HPDE6-E6E7 (cell line): Measurements from ENCODE around the gene SPSB4.
A peak's percentile ranks its signal among the peaks of the same experiment; 100 is the strongest.
"Not testable (repeated sequence)": the region's sequence is repeated elsewhere in the genome, so short reads cannot be mapped to it uniquely, and the experiment has no call there.

Experiments
- DNase-seq: peaks from one replicate; pipeline ENCODE4 v3.0.0; 2011; ENCODE audit warnings: missing footprints; ENCODE audit errors: extremely low spot score

Gene SPSB4

DNA sequence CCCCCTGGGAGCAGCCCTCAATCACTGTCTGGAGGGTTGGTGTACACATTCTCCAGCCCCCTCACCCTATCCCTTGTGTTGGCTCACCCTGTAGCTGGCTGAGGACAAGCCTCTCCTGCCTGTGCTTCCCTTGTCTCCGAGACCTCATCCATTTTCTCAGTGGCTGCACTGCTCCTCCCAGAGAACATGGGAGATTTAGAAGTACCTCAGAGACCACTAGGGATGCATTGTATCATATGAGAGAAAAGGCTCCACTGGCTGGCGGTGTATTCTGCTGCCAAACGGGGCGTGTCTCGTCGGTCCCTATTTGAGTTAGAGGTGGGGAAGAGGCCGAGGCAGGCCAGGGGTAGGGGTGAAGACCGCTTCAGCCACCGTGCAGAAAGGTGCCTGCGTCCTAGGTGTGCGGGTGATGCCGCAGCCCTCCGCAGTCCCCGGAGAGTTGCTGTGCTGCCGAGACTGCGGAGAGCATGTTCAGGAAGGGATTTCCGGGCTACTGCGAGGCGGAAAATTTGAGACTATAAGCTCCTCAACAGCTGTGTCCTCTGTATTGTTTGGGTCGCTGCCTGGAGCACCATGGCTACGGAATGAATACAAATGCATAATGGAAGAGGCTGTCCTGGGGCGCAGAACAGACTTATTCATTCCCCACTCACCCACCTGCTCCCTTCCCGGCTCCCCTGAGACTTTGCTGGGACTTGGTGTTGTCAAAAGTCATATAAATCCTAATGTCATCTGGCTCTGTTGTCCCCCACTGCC lies 43.8 kb downstream of the SPSB4 start:
- DNase-seq = no peak

DNA sequence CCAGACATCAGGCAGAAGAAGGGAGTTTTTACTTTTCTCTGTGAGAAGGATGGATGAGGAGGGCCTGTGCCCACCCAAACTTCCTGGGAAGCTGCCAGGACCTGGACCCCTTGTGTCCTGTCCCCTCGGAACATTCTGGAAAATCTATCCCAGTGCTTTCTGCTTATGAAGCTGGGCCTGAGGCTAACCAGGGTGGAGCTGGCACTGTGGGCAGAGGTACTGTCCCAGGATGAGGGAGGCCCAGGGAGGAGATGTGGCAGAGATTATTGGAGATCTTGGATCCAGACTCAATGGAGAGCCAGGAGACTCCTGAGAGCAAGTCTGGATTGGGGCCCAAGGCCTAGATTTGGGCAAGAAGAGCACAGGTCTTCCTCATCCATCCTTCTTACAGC lies 44.4 kb downstream of the SPSB4 start:
- no peak for DNase-seq

DNA sequence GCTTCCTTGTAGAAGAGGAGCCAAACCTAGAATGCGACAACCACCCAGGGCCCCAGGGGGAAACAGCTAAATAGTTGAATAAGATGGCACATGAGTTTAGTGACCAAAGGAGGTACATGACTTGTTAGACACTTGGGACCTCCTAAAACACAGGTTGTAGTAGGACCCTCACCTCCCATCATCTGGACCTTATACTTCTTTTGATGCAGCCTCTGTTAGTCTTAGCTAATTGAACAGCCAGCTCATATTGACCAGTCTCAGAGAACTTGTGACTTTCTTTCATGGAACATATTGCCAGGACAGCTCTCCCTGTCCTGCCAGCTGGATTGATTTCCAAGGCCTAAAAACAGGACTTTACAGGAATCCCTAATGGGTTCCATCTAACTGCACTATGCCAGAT lies 45.0 kb downstream of the SPSB4 start:
- DNase-seq = no peak

- no peak for DNase-seq
Observed at GRCh38 chr3:141096981-141097380, 45.8 kb downstream of the SPSB4 start.

- DNase-seq = no peak
Observed at GRCh38 chr3:141100112-141100511, 49.0 kb downstream of the SPSB4 start.

DNA sequence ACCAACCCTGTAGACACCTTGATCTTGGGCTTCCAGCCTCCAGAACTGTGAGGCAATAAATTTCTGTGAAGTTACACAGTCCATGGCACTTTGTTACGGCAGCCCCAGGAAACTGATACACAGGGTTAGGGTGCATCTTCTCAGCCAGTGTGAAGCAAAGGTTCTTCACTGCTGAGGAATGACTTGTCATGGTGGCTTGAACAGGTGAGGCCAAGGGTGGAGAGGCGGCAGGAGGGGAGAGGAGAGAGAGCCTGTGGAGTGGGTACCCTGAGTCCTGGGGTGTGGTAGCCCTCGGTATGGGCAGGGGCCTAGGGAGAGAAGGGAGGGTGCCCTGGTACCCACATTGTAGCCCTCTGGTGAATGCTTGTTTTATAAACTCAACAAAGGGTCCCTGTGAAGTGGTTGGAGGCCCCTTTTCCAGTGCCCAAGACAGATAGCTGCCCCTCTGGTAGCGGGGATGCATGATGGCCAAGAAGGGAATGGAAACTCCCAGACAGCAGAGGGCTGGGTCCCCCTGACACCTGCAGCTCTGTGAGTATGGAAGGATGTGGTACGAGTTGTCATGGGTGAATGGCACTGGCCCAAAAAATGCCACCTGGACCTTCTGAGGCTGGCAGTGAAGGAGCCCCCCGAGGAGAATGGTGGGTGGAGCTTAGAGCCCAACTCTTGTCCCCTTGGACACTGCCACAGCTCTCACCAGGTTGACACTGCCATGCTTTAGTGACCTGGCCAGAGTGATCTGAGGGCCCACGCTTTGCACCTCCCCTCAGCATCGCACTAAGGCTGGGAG lies 49.6 kb downstream of the SPSB4 start:
- DNase-seq = no peak

DNA sequence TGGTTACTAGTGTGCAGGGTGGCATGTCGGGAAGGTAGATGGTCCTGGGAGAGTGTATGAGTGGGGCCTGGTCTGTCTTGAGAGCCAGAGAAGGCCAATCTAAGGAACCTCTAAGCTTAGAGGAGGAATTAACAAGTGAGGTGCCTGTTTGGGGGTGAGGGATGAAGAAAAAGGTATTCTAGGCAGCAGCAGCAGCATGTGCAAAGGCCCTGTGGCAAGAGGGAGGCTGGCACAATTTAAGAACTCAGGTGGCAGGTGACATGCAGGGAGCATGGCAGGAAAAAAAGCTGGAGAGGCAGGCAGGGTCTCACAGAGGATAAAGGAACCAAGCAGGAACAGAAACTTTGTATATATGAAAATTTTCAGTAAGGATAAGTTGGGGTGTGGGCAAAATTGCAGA lies 51.2 kb downstream of the SPSB4 start:
- no peak for DNase-seq

DNA sequence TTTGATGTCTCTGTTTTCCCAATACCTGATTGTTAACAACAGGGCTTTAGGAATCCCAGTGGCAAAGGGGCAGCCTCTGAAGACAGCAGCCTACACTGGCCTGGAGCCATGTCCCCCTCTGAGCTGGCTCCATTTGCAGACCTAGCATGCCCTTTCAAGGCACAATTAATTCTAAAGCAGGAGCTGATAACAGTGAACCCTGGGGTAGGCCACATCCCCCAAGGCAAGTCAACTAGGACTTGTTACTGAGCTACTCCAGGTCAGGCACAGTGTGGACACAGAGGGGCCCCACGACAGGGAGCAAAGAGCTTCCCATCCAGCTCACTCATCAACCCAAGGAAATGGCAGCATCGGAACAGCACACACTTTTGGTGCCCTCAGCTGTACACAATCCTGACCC lies 51.9 kb downstream of the SPSB4 start:
- DNase-seq = no peak

DNA sequence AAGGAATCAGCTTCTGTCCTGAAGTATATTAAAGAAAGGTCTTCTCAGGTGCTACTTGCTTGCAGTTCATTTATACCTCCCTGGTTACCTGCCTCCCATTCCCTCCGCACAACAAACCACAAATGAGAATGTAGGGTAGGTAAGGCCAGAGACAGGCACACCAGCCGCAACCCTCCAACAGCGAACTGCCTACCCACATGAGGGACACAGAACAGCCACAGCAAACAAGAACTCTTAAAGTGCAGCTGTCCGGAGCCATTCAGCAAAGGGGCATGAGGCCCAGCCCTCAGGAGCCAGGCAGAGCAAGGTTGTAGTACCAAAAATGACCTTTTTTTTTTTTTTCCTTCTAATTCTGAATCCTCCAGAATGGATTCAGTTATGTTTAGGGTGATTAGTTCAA lies 52.4 kb downstream of the SPSB4 start:
- no peak for DNase-seq

- no peak for DNase-seq
Observed at GRCh38 chr3:141104151-141104821, 53.1 kb downstream of the SPSB4 start.

DNA sequence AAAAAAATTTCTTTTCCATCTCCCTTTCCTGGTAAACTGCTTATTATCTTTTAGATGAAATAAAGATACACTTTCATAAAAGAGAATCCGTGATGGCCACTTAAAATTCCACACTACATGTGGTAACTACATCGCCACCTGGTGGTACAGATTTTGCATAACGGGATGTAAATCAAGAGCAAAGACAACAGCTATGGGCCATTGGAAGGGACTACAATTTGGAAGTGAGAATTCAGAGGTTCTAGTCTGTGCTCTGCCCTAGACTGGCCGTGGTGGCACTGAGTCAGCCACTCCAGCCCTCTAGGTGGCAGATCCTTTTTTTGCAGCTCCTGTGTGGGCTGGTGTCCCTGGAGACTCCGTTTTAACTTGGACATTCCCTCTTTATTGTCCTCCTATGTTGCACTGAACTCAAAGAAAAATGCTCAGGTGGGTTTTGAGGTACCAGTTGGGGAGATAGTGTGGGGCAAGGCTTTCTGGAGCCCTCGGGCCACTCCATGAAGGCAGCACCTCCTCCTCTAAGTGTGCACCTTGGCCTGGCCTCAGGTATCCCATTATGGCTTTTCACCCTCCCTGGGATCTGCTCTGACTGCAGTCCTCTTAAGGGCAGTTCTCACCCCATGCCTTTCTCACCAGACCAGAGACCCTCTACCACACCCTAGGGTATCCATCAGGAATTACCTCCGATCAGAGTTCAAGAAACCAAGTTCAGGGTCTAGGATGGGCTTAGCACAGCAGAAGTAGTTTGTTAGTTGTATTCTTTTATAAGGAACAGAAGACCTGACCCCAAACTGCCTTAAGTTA lies 54.9 kb downstream of the SPSB4 start:
- DNase-seq = peak; percentile 38

- no peak for DNase-seq
Observed at GRCh38 chr3:141106842-141107241, 55.7 kb downstream of the SPSB4 start.

DNA sequence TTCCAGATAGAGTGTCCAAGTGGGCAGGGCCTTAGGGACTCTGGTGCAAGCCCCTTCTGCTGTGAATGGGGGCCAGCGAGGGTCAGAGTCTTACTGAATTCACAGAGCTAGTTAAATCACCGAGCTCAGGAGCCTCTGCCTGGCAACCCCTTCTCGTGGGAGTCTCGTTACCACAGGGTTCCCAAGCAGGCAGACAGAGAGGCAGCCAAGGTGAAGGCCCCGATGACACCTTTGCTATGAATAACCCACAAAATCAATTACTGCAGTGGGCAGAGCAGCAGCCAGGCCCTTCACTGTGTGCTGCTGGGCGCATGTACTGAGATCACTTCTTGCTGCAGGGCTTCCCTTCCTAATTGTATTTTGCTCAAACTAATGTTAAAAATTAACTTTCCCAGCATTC lies 56.9 kb downstream of the SPSB4 start:
- DNase-seq = no peak

GRCh38 chr3:141109751-141110150 lies 58.6 kb downstream of the SPSB4 start:
- DNase-seq = no peak

DNA sequence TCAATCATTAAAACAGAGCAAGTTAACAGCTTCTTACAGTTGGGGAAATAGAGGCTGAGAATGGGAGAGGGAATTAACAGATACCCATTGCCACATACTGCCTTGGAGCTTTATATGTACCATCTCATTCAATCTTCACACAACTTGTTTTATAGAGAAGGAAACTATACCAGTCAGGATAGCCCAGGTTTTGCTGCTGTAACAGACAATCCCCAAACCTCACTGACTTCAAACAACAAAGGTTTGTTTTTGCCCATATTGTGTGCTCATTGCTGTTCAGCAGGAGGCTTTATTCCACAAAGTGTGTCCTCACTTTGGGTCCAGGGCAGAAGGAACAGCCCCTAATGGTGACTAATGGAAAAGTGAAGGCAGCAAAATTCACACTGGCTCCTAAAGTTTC lies 59.2 kb downstream of the SPSB4 start:
- no peak for DNase-seq

GRCh38 chr3:141111364-141112155 lies 60.4 kb downstream of the SPSB4 start:
- DNase-seq = no peak

- DNase-seq = no peak
Observed at GRCh38 chr3:141112686-141113297, 61.6 kb downstream of the SPSB4 start.

DNA sequence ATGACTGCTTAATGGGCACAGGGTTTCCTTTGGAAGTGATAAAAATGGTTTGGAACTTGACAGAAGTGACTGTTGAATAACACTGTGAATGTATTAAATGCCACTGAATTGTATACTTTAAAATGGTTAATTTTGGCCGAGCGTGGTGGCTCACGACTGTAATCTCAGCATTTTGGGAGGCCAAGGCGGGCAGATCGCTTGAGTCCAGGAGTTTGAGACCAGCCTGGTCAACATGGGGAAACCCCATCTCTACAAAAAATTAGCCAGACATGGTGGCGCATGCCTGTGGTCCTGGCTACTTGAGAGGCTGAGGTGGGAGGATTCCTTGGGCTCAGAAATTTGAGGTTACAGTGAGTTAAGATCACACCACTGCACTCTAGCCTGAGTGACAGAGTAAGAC lies 62.5 kb downstream of the SPSB4 start:
- DNase-seq = not testable (repeated sequence)

DNA sequence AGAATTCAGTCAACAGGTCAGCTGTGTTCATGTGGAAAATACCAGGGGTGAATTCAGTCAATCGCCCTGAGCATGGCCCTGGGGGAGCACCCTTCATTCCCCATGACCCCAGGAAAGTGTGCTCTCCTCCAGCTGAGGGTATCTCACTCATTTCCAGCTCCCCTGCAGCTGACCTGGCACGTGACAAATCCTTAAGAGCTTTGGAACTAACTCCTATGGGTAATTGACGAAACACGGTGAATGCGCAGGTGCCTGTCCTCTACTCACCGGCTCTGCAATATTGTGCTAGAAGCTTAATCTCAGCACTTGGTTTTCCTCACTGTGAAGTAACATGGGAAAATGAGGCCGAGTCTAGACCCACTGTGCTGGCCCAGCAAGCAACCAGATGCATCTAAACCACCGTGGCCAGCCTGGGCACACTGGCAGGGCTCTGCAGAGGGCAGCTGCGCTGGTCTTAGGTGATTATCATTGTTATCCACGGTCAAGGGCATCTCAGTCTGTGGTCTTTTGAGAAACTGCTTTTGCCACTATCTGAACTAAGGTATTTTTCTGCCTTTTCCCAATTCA lies 63.1 kb downstream of the SPSB4 start:
- no peak for DNase-seq

DNA sequence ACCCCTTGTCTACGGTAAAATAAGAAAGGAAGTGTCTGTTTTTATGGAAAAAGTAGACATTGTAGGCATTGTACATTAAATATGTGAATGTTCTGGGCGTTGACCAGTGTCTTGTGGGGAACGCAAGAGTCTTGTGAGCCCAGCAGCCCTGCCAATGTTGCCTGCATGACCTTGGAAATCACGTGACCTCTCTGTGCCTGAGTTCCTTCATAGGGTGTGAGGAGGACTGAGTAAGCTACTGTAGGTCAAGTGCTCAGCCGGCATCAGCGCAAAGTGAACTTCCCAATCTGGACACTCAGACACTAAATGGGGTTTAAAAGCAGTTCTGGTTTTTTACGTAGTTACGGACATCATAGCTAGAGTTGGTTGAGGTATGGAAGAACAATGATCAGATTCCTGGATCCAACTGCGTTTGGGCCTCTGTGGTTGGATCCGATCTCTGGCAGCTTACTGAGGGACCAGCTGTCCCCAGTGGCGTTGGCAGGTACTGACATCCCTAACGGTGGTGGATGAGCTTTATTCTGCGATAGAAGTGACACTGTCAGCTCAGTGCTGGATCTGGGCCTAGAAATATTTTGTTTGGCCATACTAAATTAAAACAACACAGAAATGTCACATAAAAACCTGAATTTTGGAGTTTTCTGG lies 63.8 kb downstream of the SPSB4 start:
- DNase-seq = no peak
